HL-60 (cell line): ENCODE results near the gene CHST11.

Source experiments
- DNase-seq, 2 experiments: peaks; one replicate each; pipeline ENCODE4 v3.0.0-alpha.2; 2010 to 2020; ENCODE audit warnings: low read depth in 1 of 2, low spot score in 1 of 2
- H3K27ac ChIP-seq: fragments of 250-450 bp; sonication (Bioruptor Pico); replicated peaks from 2 replicates; pipeline ENCODE4 v1.5.1; 2020; ENCODE audit warnings: mild to moderate bottlenecking, moderate library complexity
- H3K27me3 ChIP-seq: fragments of 250-450 bp; sonication (Bioruptor Pico); 2 replicates; pipeline ENCODE4 v1.5.1; 2021; ENCODE audit warnings: mild to moderate bottlenecking, moderate library complexity; ENCODE audit not compliant: insufficient read depth, poor library complexity, severe bottlenecking
- H3K4me3 ChIP-seq: replicated peaks from 2 replicates; pipeline ENCODE4 v1.5.1; 2011; ENCODE audit warnings: mild to moderate bottlenecking, control low read depth, low read length; ENCODE audit not compliant: insufficient read depth
- CTCF ChIP-seq: IDR thresholded peaks from one replicate; pipeline ENCODE4 v1.5.1; 2011; ENCODE audit warnings: low read length, control low read depth, inconsistent platforms; ENCODE audit not compliant: insufficient read depth
- GABPA ChIP-seq: IDR thresholded peaks from 2 replicates; pipeline ENCODE4 v1.6.1; 2012; ENCODE audit warnings: low read depth
- POLR2AphosphoS5 ChIP-seq: IDR thresholded peaks from 2 replicates; pipeline ENCODE4 v1.6.1; 2012; ENCODE audit warnings: low read depth
- REST ChIP-seq: IDR thresholded peaks from 2 replicates; pipeline ENCODE4 v1.6.1; 2012; ENCODE audit warnings: low read depth; ENCODE audit not compliant: insufficient replicate concordance
- SPI1 ChIP-seq: IDR thresholded peaks from 2 replicates; pipeline ENCODE4 v1.6.1; 2012; ENCODE audit warnings: low read depth, mild to moderate bottlenecking, borderline replicate concordance

The CHST11 gene

GRCh38 chr12:104763168-104763805, 306.5 kb downstream of the CHST11 start:
- Histone ChIP-seq H3K4me3 (no peak overlapping the region), H3K27me3 (no peaks in the 10 kb centered on the region), H3K27ac (no peak overlapping the region)
- peak; percentile 28 to 81 for DNase-seq
- TF ChIP-seq GABPA: no peak
- TF ChIP-seq POLR2AphosphoS5: peak; percentile 23; the same call in 1 of the 2 replicates

DNA sequence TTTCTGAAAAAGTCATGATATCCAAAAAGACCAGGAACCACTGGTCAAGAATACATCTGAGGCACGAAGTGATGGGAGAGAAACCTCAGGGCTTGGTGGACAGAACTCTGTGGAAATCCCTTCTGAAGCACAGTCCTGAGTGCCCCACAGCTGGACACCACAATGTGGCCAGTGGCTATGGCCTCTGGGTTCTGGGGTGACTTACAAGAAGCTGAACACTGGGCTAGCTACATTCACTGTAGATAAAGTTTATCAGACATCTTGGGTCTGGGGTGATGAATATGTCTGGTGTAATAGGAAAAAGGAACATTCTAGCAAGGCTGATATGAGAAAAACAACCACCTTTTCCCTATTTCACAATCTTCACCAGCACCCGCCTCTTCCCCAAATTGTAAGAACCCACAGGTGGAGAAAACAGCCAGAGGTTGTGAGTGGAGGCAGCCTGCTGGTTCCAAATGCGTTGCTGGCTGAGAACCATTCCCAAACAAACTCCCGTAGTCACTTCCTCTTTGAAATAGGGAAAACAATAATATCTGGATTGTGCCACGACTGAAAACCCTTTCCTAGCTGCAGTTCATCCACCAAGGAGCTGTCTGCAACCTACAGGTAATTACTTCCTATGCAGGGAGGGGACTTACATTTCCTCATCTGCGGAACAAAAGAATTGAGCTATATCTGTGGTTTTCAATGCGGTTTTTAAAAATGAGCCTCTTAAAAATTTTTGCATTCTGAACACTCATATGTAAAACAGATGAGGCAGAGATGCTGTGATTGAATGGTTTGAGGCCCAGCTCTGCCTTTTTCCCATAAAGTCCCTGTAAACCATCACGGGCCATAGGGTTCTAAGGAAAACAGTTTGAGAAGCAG, 307.7 kb downstream of the CHST11 start:
- peak in 1 of 2 experiments; percentile 52 for DNase-seq
- TF ChIP-seq POLR2AphosphoS5: peak; percentile 64; the same call in 1 of the 2 replicates
- TF ChIP-seq CTCF: no peak
- TF ChIP-seq SPI1: peak; percentile 62
- no peak for TF ChIP-seq REST
- TF ChIP-seq GABPA: no peak
- no peak overlapping the region for H3K4me3 ChIP-seq
- H3K27me3 ChIP-seq: no peaks in the 10 kb centered on the region
- no peak overlapping the region for H3K27ac ChIP-seq

DNA sequence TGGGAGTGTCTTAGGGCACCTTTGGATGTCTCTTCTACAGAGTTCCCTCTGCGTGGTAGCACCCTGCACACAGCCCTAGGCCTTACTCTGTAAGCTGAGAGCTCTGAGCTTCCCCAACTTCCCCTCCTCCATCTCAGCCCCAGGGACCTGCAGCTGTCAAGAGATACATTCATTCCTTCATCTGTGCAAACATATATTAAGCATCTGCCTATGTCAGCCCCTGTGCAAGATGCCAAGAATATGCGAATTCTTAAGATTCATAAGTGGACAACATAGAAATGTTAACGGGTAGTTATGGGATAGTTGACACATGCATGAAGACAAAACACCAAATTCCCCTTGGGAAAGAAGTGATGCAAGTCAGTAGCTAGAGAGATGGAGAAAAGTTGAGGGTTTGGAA, 310.5 kb downstream of the CHST11 start:
- DNase-seq: no peak
- Histone ChIP-seq H3K4me3 (no peak overlapping the region), H3K27me3 (no peaks in the 10 kb centered on the region), H3K27ac (no peak overlapping the region)
- TF ChIP-seq REST: no peak
- TF ChIP-seq CTCF: no peak
- no peak for TF ChIP-seq POLR2AphosphoS5
- no peak for TF ChIP-seq GABPA
- TF ChIP-seq SPI1: no peak

DNA sequence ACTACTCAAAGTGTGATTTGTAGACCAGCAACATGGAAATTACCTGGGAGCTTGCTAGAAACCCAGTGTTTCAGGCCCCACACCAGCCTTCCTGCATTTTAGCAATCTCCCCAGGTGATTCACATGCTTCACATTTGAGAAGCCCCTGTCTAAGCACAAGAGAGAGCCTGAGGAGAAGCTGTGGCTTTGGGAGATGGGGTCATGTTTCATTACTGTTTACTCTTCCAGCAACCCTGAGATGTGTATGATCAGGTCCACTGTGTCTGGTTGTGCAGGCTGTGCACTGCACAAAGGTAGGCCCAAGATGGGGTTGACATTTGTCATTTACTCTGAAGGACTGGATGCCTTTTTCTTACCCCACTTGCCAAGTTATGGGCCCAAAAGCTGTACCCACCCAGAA, 311.3 kb downstream of the CHST11 start:
- no peak for DNase-seq
- Histone ChIP-seq H3K27me3 (no peaks in the 10 kb centered on the region), H3K27ac (no peak overlapping the region), H3K4me3 (no peak overlapping the region)
- TF ChIP-seq REST: no peak
- TF ChIP-seq CTCF: no peak
- no peak for TF ChIP-seq SPI1
- TF ChIP-seq POLR2AphosphoS5: no peak
- no peak for TF ChIP-seq GABPA
